HG03432 (cell line): ENCODE data around the gene MRGPRE.

Experiments used
- ATAC-seq: cut with Tn5 transposase; IDR thresholded peaks from one replicate; pipeline ENCODE4 v1.9.1; 2021; ENCODE audit warnings: mild to moderate bottlenecking, moderate library complexity; ENCODE audit not compliant: unreplicated experiment

MRGPRE gene

DNA sequence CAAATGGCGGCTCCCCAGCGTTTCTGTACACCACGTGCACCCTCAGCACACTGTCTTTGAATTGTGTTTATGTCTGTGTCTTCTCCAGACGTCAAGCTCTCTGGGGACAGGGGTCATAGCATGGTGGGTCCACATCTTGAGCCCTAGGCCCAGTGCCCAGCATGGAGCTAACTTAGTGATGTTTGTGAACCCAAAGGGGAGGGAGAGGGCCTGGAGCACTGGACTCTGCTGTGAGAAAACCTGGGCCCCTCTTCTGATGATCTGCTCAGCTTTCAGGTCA lies 17.9 kb downstream of the MRGPRE start:
- ATAC-seq, result no peak

DNA sequence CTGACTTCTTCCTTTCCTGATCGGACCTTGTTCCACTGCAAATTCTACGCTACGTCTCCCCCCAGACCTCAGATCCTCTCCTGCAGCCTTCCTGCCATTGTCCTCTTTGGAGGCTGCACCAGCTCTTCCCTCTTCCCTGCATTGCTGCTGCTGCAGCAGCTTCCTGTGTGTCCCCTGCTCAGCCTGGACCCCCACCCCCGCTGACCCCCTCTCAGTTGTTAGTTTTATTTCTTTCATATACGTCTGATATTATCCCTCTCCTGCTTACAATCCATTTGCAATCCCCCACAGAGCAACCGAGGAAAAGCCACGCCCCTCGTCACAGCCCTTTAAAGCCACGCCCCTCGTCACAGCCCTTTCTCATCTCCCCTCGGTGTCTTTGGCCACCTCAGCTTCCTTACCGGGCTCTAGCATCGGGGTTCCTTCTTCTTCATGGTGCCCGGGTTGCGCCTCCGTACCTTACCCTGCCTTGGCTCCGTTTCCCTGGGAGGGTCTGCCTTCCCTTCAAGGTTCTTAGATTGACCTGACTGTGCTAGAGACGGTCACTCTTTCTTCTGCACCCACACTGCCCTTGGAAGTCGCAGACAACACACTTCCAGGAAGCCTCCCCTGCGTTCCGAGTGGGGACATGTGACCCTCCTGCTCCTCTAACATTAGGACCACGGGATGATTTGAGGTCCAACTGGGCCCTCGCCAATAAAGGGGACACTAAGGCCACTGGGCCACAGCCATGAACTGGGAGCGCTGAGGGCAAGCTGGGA lies 18.4 kb downstream of the MRGPRE start:
- no peak for ATAC-seq

- ATAC-seq, result no peak
Observed at GRCh38 chr11:3208272-3208671, 23.9 kb downstream of the MRGPRE start.

- no peak for ATAC-seq
Observed at GRCh38 chr11:3207526-3208189, 24.6 kb downstream of the MRGPRE start.

DNA sequence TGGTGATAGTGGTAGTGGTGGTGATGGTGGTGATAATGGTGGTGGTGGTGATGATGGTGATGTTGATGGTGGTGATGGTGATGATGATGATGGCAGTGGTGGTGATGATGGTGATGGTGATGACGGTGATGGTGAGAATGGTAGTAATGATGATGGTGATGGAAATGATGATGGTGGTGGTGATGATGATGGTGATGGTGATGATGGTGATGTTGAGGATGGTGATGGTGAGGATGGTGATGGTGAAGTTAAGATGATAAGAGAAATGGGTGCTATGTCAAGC lies 25.4 kb downstream of the MRGPRE start:
- no peak for ATAC-seq

DNA sequence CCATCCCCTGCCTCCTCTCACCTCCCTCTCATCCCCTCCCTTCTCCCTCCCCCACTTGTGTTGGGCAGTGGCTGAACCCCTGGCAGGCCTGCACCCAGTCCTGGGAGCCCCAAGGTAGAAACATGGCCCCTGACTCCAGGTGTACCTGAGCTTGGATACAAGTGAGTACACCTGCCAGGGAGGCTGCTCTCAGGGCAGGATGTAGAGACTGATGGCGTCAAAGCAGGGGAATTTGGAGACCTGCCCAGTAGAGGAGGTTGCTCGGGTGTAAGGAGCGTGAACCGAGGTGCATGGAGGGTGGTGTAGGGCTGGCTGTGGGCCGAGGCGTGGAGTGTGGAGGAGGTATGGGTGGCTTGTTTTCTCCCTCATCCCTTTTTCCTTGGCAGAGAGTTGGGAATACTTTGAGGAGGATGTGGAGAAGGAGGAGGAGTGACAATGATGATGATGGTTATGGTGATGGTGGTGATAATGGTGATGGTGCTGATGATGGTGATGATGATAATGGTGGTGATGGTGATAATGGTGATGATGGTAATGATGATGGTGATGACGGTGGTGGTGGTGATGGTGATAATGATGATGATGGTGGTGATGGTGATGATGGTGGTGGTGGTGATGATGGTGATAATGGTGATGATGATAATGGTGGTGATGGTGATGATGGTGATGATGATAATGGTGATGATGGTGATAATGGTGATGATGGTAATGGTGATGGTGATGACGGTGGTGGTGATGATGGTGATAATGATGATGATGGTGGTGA lies 25.9 kb downstream of the MRGPRE start:
- ATAC-seq, result no peak

DNA sequence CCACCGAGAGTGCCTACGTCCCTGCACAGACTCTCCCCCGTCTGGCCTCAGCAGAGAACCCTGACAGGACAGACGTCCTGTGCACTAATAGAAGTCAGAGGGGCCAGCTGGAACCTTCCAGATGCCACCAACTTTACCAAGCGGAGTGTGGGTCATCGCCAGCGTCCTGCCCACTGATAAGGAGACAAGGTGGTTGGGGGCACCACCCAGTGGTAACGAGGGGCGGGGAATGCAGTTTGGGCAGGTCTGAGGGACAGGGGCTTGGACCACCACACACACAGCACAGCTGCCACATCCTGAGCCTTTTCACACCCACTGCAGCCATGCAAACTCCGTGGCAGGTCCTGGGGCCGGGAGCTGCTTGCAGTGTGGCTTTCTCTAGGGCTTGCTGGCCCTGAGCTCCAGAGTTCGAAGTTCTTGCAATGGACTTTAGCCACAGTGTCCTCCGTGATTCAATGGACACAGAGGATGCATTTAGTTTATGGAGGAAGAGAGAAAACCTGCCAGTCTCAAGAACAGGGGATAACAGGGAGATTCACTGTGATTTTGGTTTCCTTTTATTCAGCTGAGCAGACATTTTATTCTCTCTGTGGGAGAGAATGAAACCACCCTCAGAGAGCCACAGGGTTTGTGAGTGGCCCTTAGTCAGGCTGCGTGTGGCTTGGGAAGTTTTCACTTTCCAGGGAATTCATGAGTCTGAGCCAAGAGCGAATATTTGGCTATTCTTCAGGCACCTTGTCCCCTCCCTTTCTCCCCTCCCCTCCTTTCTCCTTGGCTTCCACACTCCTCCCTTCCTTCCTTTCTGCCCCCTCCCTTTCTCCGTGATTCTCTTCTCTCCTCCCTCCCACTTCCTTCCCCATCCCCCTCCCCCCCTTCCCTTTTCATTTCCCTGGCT lies 26.7 kb downstream of the MRGPRE start:
- no peak for ATAC-seq

- no peak for ATAC-seq
Observed at GRCh38 chr11:3204141-3205015, 27.8 kb downstream of the MRGPRE start.

- no peak for ATAC-seq
Observed at GRCh38 chr11:3203221-3204043, 28.8 kb downstream of the MRGPRE start.

DNA sequence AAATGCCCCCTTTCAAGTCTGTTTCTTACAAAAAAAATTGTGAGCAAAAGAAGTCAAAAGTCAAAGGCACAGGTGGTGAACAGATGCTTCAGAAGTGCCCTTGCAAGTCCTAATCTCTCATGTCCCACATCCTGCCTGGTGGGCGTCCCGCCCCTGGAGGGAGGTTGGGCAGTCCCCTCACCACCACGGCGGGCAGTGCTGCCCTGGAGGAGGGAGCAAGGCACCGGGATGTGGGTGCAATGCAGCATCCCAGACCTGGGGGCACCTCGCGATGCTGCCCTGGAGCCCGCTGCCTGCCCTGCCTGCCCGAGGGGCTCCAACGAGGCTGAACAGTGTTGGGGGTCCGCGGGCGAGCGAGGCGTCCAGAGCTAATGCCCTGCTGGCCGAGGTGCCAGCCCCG lies 29.5 kb downstream of the MRGPRE start:
- no peak for ATAC-seq

GRCh38 chr11:3202305-3202704 lies 29.9 kb downstream of the MRGPRE start:
- no peak for ATAC-seq

DNA sequence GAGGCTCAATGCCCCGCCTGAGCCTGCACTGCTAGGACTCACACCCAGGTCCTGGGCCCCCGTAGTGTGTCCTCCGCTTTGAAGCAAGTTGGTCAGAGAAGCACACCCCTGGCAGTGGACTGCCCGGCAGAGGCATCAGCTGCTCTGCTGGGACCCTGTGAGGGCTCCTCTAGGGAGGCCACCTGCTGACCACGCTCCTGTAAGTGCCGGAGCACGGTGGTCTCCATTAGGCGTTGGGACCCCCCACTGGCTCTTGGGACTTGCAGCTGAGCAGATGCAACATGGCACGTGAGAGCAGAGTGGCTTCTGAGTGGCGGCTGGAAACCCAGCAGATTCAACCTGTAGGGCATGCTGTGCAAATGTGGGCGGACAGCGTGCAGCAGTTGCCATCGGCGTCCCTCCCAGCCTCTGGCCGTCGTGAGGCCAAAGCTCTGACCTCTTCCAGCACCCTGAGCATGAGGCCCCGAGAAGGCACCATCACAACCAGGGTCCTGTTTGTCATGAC lies 30.5 kb downstream of the MRGPRE start:
- ATAC-seq, result no peak

DNA sequence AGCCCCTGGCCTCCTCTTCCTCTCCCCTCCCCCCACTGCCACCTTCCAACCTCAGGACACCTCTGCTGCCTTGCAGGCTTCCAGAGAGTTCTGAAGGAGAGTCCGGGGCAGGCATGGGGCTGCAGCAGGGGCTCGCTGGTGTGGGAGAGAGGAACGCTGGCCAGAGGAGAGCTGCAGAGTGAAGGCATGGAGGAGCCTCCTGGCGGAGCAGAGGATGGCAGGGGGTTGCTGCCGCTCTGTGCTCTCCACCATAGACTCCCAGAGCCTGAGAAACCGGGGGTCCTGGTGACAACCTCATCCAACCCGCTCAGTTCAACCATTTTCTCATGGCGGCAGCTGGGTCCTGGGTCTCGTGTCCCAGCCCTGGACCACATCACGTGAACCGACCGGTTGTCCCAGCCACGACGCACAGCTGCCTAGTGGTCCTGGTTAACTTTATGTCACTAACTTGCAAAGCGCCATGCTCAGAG lies 31.1 kb downstream of the MRGPRE start:
- ATAC-seq, result no peak

- no peak for ATAC-seq
Observed at GRCh38 chr11:3200388-3201111, 31.7 kb downstream of the MRGPRE start.

DNA sequence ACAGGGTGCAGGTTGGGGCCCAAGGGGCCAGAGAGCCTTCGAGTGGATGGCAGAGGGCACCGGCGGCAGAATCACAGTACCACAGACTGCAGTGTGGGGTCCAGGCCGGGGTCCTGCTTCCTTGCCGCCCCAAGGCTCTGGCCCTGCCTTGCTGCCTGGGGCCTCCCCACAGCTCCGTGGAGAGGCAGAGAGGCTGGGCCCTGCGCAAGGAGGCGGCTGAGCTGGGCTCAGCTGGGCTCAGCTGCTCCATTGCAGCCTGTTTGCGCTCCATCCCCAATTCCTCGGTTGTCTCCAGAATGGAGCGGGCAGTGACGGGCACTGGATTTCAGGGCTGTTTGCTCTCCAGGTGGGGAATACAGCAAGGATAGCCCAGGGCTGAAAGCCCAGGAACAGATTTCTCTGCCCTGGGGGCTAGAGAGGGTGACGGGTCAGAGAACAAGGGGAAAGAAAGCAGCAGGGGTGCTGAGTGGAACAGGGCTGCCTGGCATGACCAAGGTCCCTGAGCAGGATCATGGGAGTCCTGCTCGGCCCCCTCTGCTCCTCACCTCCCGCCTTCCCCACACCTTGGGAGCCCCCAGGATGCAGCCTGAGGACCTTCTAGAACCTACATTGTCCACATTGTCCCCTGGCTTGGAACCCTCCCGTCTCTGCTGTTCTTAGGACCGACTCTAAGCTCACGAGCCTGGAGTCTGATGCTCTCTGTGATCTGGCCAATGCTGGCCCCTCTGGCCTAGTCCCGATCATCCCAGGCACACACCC lies 32.5 kb downstream of the MRGPRE start:
- no peak for ATAC-seq

DNA sequence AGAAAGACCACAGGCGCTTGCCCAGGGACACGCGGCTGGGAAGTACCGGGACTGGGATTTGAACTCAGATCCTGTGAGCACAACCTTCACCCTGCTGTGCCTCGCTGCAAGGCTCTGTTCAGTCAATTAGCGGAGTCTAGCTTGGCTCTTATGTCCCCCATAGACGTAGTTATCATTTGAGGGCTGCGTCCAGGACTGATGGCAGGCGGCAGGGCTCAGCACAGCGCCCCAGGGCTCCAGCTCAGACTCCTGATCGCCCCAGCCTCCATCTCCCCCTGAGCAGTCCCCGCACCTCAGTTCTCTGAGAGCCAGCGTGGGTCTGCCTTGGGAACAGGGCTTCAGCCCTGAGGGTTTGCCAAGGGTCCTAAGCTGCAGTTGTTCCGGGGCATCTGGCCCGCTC lies 33.4 kb downstream of the MRGPRE start:
- no peak for ATAC-seq

DNA sequence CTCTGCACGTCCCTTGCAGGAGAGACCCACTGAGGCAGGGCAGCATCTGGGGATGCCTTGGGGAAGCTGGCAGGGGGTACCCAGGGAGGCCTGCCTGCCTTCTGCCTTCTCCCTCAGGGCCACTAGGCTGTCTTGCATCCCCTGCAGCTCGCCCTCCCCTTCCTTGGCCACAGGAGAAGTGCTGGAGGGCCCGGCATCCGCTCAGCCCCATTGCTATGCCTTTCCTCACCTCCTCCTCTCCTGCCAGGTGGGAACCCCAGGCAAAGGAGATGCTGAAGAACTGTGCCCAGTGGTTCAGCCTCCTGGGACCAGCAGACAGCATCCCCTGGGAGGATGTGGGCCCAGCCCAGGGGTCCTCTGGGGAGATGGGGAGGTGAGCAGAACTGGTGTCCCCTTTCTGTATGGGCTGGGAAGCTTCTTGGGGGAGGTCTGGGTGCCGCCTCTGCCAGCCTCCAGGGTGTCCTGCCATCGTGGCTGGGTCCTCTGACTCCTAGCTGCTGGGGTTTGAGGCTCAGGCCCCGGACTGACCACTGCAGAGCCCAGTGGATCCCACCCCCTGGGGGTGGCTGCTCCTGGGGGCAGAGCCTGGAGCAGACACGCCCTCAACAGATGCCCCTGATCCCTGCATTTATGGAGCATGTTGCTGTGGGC lies 34.2 kb downstream of the MRGPRE start:
- no peak for ATAC-seq
